Panc1 (cell line): ENCODE results near the gene HVCN1. TPM values are rescaled to one million over a fixed set of nuclear protein-coding genes. Genes with fewer than 3 reads are reported as not detected.

Experiments used
- ATAC-seq: fragments of 200-7000 bp; cut with Tn5 transposase; 2 replicates; pipeline ENCODE4 v1.9.1; 2020; ENCODE audit warnings: mild to moderate bottlenecking, moderate library complexity
- BruUV-seq: library from RNA; stranded (reverse); fragments of 400-500 nt; replicated peaks from 2 replicates; lab custom pipeline; 2021; lab: Mats Ljungman, UMichigan
- CTCF ChIA-PET: fragments of 300-600 bp; sonication (Branson Sonifier 250); formaldehyde crosslinking; loops from one replicate; lab custom pipeline; 2022; ENCODE audit warnings: antibody characterized with exemption; lab: Charles Lee
- POLR2A ChIA-PET: fragments of 300-600 bp; sonication (Branson Sonifier 250); formaldehyde crosslinking; loops from one replicate; lab custom pipeline; 2022; ENCODE audit warnings: antibody characterized with exemption; lab: Charles Lee
- DNase-seq: peaks from one replicate; pipeline ENCODE4 v3.0.0-alpha.2; 2010; ENCODE audit warnings: low read depth, low spot score
- H3K27ac ChIP-seq: 2 replicates; pipeline ENCODE4 v1.5.1; 2011; ENCODE audit warnings: mild to moderate bottlenecking, low read length, inconsistent platforms
- H3K27me3 ChIP-seq: fragments of 200-500 bp; sonication (Bioruptor generic); 2 replicates; pipeline ENCODE4 v1.6.0; 2014; ENCODE audit warnings: low read length, inconsistent platforms; ENCODE audit not compliant: control insufficient read depth, insufficient read depth
- H3K36me3 ChIP-seq: fragments of 200-500 bp; sonication (Bioruptor generic); 2 replicates; pipeline ENCODE4 v1.5.1; 2014; ENCODE audit warnings: inconsistent platforms, mild to moderate bottlenecking, low read length, moderate library complexity; ENCODE audit not compliant: control insufficient read depth, insufficient read depth
- H3K4me1 ChIP-seq: 2 replicates; pipeline ENCODE4 v1.5.1; 2011; ENCODE audit warnings: inconsistent platforms, mild to moderate bottlenecking, low read length, moderate library complexity; ENCODE audit not compliant: control insufficient read depth, insufficient read depth
- H3K4me3 ChIP-seq, 2 experiments: 2 replicates each; pipeline ENCODE4 v1.5.1; 2011 to 2012; ENCODE audit warnings: low read depth in 2 of 2, low read length in 2 of 2, mild to moderate bottlenecking in 2 of 2, inconsistent platforms in 1 of 2, moderate library complexity in 1 of 2
- H3K9me3 ChIP-seq: fragments of 200-500 bp; sonication (Bioruptor generic); 2 replicates; pipeline ENCODE4 v1.5.1; 2014; ENCODE audit warnings: low read depth, mild to moderate bottlenecking, inconsistent platforms, low read length, moderate library complexity; ENCODE audit not compliant: control insufficient read depth, insufficient read depth
- CTCF ChIP-seq: fragments of 450-650 bp; IDR thresholded peaks from 2 replicates; pipeline ENCODE4 v1.5.1; 2017; ENCODE audit warnings: mild to moderate bottlenecking
- POLR2AphosphoS5 ChIP-seq: IDR thresholded peaks from 2 replicates; pipeline ENCODE4 v1.6.1; 2012; ENCODE audit warnings: mild to moderate bottlenecking, low read depth, low read length, moderate library complexity
- REST ChIP-seq, 2 experiments: IDR thresholded peaks; 2 replicates each; pipeline ENCODE4 v1.6.1; 2011 to 2012; ENCODE audit warnings: low read depth in 2 of 2, control low read depth in 1 of 2, low read length in 1 of 2, mild to moderate bottlenecking in 1 of 2, moderate library complexity in 1 of 2; ENCODE audit not compliant: insufficient read depth in 1 of 2
- SIN3A ChIP-seq: IDR thresholded peaks from 2 replicates; pipeline ENCODE4 v1.6.1; 2012; ENCODE audit warnings: low read depth, mild to moderate bottlenecking, low read length, moderate library complexity, borderline replicate concordance; ENCODE audit not compliant: insufficient read depth
- TCF7L2 ChIP-seq: IDR thresholded peaks from 2 replicates; pipeline ENCODE4 v1.6.1; 2011; ENCODE audit warnings: mild to moderate bottlenecking, low read depth, low read length, inconsistent platforms
- in situ Hi-C: cut with HindIII; loops from 2 replicates; pipeline ENCODE4 v1.10.0; 2016; ENCODE audit warnings: low sequenced_read_pairs, low pct_unique_long_range_greater_than_20kb
- intact Hi-C: fragments of 100-400 bp; cut with micrococcal nuclease; formaldehyde crosslinking; loops from one replicate; pipeline ENCODE4 v1.10.0; 2022; ENCODE audit not compliant: unreplicated experiment
- total RNA-seq: library from RNA; stranded (reverse); gene quantifications from one replicate; pipeline ENCODE4 v1.2.1, GENCODE V29; 2021; ENCODE audit not compliant: unreplicated experiment

The HVCN1 gene
- total RNA-seq, 1 experiment from 2014 or later = 0.87 TPM

GRCh38 chr12:110636516-110636915 is 52.4 kb downstream of the HVCN1 start:
- no peak for ATAC-seq
- TF ChIP-seq TCF7L2 (no peak), POLR2AphosphoS5 (no peak), SIN3A (no peak), REST (IDR thresholded peaks at IDR 0.05; ENCODE audit: insufficient read depth in 1 of 2, low read depth in 2 of 2, low read length in 1 of 2) (no peak), CTCF (no peak)
- Histone ChIP-seq H3K27ac (no peak overlapping the region), H3K4me3 (no peak overlapping the region), H3K4me1 (no peaks in the 10 kb centered on the region), H3K27me3 (no peaks in the 10 kb centered on the region), H3K9me3 (no peaks in the 10 kb centered on the region), H3K36me3 (no peaks in the 10 kb centered on the region)
- no TSS peak for BruUV-seq
- ChIA-PET POLR2A (no interaction called here), CTCF (no interaction called here)
- intact Hi-C loops (no loop called here), in situ Hi-C loops (no loop called here)
- no peak for DNase-seq

- DNase-seq (no peak), ATAC-seq (no peak)
- Histone ChIP-seq H3K4me3 (no peak overlapping the region), H3K36me3 (no peaks in the 10 kb centered on the region), H3K27me3 (no peaks in the 10 kb centered on the region), H3K4me1 (no peaks in the 10 kb centered on the region), H3K9me3 (no peaks in the 10 kb centered on the region), H3K27ac (no peak overlapping the region)
- BruUV-seq = no TSS peak
- TF ChIP-seq REST (IDR thresholded peaks at IDR 0.05; ENCODE audit: insufficient read depth in 1 of 2, low read depth in 2 of 2, low read length in 1 of 2) (no peak), SIN3A (no peak), CTCF (no peak), TCF7L2 (no peak), POLR2AphosphoS5 (no peak)
- ChIA-PET POLR2A (interaction anchor here (1.1 kb wide), 1 partner anchor 21 kb away, joined by 3 read pairs; the partner anchor contains the start of gene TCTN1), CTCF (no interaction called here)
- in situ Hi-C loops = no loop called here
- intact Hi-C loops = no loop called here
Measured at GRCh38 chr12:110635055-110635454, 53.9 kb downstream of the HVCN1 start.
